SK-N-SH (cell line): ENCODE data around the gene IFNAR1.

Experiments used
- CTCF ChIP-seq: fragments of 200-600 bp; sonication (generic); IDR thresholded peaks from 2 replicates; pipeline ENCODE4 v1.6.1; 2017; ENCODE audit warnings: antibody characterized with exemption, mild to moderate bottlenecking, moderate library complexity
- EP300 ChIP-seq, 2 experiments: IDR thresholded peaks; 2 replicates each; pipeline versions ENCODE4 v1.4.0 to v1.6.1; 2012; ENCODE audit warnings: borderline replicate concordance in 1 of 2, low read depth in 1 of 2, low read length in 1 of 2
- GABPA ChIP-seq: IDR thresholded peaks from 2 replicates; pipeline ENCODE4 v1.4.0; 2012; ENCODE audit warnings: low read depth, mild to moderate bottlenecking
- GATA2 ChIP-seq: sonication (generic); formaldehyde crosslinking; IDR thresholded peaks from 2 replicates; pipeline ENCODE4 v1.5.0; 2020; ENCODE audit warnings: mild to moderate bottlenecking, missing genetic modification reagents
- RAD21 ChIP-seq: IDR thresholded peaks from 2 replicates; pipeline ENCODE4 v1.6.1; 2012; ENCODE audit warnings: mild to moderate bottlenecking, low read length
- SMC3 ChIP-seq: IDR thresholded peaks from 2 replicates; pipeline ENCODE4 v1.6.1; 2012; ENCODE audit warnings: low read depth, low read length, improper control_type of control experiment
- YY1 ChIP-seq: IDR thresholded peaks from 2 replicates; pipeline ENCODE4 v1.4.0; 2012; ENCODE audit warnings: low read depth, mild to moderate bottlenecking
- TF ChIP-seq, protein P1 (sequence below): IDR thresholded peaks from 2 replicates; pipeline ENCODE4 v1.4.0; 2012; ENCODE audit warnings: low read depth

DNA sequence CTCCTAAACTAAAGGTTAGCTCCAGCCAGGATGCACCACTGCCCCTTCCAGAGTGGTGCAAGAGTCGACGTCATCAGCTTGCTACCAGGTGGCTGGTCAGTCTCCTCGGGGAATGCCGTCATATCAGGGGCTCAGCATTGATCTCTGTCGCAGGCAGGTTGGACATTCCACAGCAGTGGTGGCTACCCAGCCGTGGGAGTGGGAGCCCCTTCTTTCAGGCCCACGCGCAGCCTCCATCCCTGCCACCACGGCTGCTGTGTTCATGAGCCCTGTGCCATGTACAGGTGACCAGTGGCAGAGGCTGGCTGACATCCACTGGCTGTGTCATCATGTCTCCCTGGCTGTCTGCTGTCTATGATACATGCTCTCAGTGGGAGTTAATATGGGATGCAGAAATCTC is 33.1 kb upstream of the IFNAR1 start:
- TF ChIP-seq EP300 (IDR thresholded peaks at IDR 0.05; ENCODE audit: borderline replicate concordance in 1 of 2, low read depth in 1 of 2, low read length in 1 of 2) (no peak), CTCF (no peak), GABPA (no peak), RAD21 (no peak), GATA2 (CRISPR knock-in tag) (no peak), SMC3 (no peak), YY1 (no peak)
- TF ChIP-seq, protein P1, sequence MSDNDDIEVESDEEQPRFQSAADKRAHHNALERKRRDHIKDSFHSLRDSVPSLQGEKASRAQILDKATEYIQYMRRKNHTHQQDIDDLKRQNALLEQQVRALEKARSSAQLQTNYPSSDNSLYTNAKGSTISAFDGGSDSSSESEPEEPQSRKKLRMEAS = no peak
